IPS-18a (cell line): Measurements from ENCODE around the gene HERC5.

Experiments
- H3K27ac ChIP-seq: one replicate; pipeline ENCODE4 v1.5.1; 2013; ENCODE audit warnings: low read length
- H3K27me3 ChIP-seq: one replicate; pipeline ENCODE4 v1.6.1; 2013; ENCODE audit warnings: mild to moderate bottlenecking, low read length; ENCODE audit not compliant: control insufficient read depth, insufficient read depth
- H3K36me3 ChIP-seq: one replicate; pipeline ENCODE4 v1.6.1; 2013; ENCODE audit warnings: low read depth, low read length; ENCODE audit not compliant: control insufficient read depth
- H3K4me1 ChIP-seq: one replicate; pipeline ENCODE4 v1.6.1; 2013; ENCODE audit warnings: low read depth, low read length; ENCODE audit not compliant: control insufficient read depth
- H3K4me3 ChIP-seq: one replicate; pipeline ENCODE4 v1.5.1; 2013; ENCODE audit warnings: low read length
- H3K9ac ChIP-seq: one replicate; pipeline ENCODE4 v1.6.1; 2013; ENCODE audit warnings: mild to moderate bottlenecking, low read length, moderate library complexity
- H3K9me3 ChIP-seq: one replicate; pipeline ENCODE4 v1.6.1; 2013; ENCODE audit warnings: low read depth, low read length; ENCODE audit not compliant: control insufficient read depth

The HERC5 gene

DNA sequence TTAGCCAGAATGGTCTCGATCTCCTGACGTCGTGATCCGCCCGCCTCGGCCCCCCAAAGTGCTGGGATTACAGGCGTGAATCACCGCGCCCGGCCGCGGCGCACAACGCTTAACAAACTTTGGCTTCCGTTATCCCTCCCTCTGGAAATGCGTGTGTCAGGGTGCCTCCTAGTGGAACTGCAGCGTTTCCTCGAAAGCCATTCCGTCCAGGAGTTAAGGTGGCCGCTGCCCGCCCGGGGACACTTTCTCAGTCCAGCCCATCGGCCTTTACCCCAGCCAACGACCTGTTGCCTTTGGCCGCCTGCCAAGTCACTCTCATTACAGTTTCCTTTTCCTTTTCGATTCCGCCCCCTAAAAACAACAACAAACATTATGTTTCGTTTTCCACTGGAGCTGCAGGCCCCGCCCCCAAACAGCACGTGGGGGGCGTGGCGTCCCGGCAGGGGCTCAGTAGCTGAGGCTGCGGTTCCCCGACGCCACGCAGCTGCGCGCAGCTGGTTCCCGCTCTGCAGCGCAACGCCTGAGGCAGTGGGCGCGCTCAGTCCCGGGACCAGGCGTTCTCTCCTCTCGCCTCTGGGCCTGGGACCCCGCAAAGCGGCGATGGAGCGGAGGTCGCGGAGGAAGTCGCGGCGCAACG, at the start of gene HERC5:
TSS of gene HERC5 (plus strand) at position 450 of the 637 bp plus-strand sequence. CDS start at position 601, 151 bp downstream.
- Histone ChIP-seq H3K4me1 (no peaks in the 10 kb centered on the region), H3K9me3 (no peaks in the 10 kb centered on the region), H3K36me3 (no peaks in the 10 kb centered on the region), H3K9ac (no peak within 1 kb of the TSS), H3K27me3 (peaks cover 27% of the 10 kb centered on the region), H3K4me3 (peak within 1 kb of the TSS; percentile 59), H3K27ac (no peak within 1 kb of the TSS)

GRCh38 chr4:88409206-88409605, 47.7 kb upstream of the HERC5 start:
- H3K27ac ChIP-seq, result no peak overlapping the region
- no peak overlapping the region for H3K9ac ChIP-seq
- H3K4me1 ChIP-seq, result no peaks in the 10 kb centered on the region
- H3K9me3 ChIP-seq, result no peaks in the 10 kb centered on the region
- H3K36me3 ChIP-seq, result no peaks in the 10 kb centered on the region
- no peak overlapping the region for H3K4me3 ChIP-seq
- no peaks in the 10 kb centered on the region for H3K27me3 ChIP-seq

GRCh38 chr4:88409789-88410188, 47.1 kb upstream of the HERC5 start:
- H3K9ac ChIP-seq, result no peak overlapping the region
- H3K36me3 ChIP-seq, result no peaks in the 10 kb centered on the region
- H3K4me3 ChIP-seq, result no peak overlapping the region
- no peaks in the 10 kb centered on the region for H3K9me3 ChIP-seq
- no peaks in the 10 kb centered on the region for H3K27me3 ChIP-seq
- no peak overlapping the region for H3K27ac ChIP-seq
- no peaks in the 10 kb centered on the region for H3K4me1 ChIP-seq

DNA sequence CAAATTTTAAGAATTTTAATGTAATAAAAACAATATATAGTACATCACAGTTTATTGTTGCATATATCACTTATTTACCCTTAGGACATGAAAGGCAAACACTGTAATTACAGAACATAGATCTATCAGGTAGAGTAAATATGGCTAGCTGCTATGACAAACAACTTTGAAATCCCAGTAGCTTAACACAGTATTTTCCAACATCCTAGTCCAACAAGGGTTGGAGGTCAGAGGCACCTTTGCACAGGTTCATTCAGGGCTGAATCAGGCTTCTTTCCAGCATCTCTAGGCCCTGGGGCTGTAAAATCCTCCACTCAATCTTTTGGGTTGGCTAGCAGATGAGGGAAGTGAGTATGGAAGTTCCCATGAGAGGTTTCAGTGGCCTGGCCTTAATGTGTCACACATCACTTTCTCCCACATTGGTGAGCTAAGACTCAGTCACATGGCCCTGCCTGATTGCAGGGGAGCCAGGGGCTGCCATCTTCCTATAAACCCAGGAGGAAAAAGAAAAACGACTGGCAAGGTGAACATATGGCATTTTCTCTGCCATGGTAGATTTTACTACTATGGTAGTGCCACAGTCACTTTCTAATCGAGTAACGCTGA, 45.3 kb upstream of the HERC5 start:
- Histone ChIP-seq H3K4me3 (no peak overlapping the region), H3K4me1 (no peaks in the 10 kb centered on the region), H3K9ac (no peak overlapping the region), H3K27ac (no peak overlapping the region), H3K36me3 (no peaks in the 10 kb centered on the region), H3K27me3 (no peaks in the 10 kb centered on the region), H3K9me3 (no peaks in the 10 kb centered on the region)

- no peaks in the 10 kb centered on the region for H3K36me3 ChIP-seq
- no peak overlapping the region for H3K27ac ChIP-seq
- H3K27me3 ChIP-seq, result no peaks in the 10 kb centered on the region
- no peaks in the 10 kb centered on the region for H3K9me3 ChIP-seq
- H3K4me1 ChIP-seq, result no peaks in the 10 kb centered on the region
- H3K4me3 ChIP-seq, result no peak overlapping the region
- H3K9ac ChIP-seq, result no peak overlapping the region
These were observed 43.1 kb upstream of the HERC5 start for GRCh38 chr4:88413801-88414200.

GRCh38 chr4:88414755-88415154, 42.2 kb upstream of the HERC5 start:
- no peak overlapping the region for H3K27ac ChIP-seq
- H3K9ac ChIP-seq, result no peak overlapping the region
- H3K36me3 ChIP-seq, result no peaks in the 10 kb centered on the region
- no peak overlapping the region for H3K4me3 ChIP-seq
- H3K9me3 ChIP-seq, result no peaks in the 10 kb centered on the region
- H3K4me1 ChIP-seq, result no peaks in the 10 kb centered on the region
- no peaks in the 10 kb centered on the region for H3K27me3 ChIP-seq

DNA sequence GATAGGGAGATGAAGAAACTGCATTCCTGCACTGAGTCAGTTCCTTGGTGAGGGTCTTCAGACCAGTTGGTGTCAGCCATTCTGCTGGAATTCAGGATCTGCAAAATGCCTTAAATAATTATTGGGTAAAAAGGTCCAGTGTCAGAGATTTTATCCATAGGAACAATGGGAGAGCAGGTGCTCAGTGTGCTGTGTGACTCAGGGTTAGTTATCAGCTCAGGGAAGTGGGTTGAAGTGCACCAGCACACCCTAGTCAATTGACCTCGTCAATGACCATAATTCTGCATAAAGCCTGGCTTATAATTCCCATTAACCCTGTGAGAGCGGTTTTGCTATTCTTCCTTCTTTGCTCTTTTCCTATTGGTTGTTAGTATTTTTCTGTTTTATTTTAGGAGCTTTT, 40.9 kb upstream of the HERC5 start:
- H3K27me3 ChIP-seq, result no peaks in the 10 kb centered on the region
- H3K9me3 ChIP-seq, result no peaks in the 10 kb centered on the region
- H3K27ac ChIP-seq, result no peak overlapping the region
- no peak overlapping the region for H3K4me3 ChIP-seq
- no peak overlapping the region for H3K9ac ChIP-seq
- H3K36me3 ChIP-seq, result no peaks in the 10 kb centered on the region
- H3K4me1 ChIP-seq, result no peaks in the 10 kb centered on the region

DNA sequence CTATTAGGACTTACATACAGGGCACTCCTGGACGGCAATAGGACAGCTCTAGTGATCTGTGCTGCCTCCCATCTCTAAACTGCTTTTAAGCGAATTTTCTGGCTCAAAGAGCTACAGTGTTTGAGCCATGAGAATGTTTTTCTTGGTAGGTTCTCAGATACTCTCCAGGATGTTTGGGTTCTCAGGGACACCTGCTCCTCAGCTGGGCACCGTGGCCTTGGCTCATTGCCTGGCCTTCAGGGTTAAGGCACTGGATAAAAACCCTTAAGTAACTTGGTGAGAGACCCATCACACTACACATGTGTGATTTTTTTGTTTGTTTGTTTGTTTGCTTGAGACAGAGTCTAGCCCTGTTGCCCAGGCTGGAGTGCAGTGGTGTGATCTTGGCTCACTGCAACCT, 38.5 kb upstream of the HERC5 start:
- H3K4me3 ChIP-seq, result no peak overlapping the region
- H3K9me3 ChIP-seq, result no peaks in the 10 kb centered on the region
- no peaks in the 10 kb centered on the region for H3K27me3 ChIP-seq
- H3K9ac ChIP-seq, result no peak overlapping the region
- no peak overlapping the region for H3K27ac ChIP-seq
- no peaks in the 10 kb centered on the region for H3K4me1 ChIP-seq
- no peaks in the 10 kb centered on the region for H3K36me3 ChIP-seq

GRCh38 chr4:88419874-88420273, 37.0 kb upstream of the HERC5 start:
- no peak overlapping the region for H3K4me3 ChIP-seq
- no peak overlapping the region for H3K27ac ChIP-seq
- H3K36me3 ChIP-seq, result no peaks in the 10 kb centered on the region
- no peaks in the 10 kb centered on the region for H3K27me3 ChIP-seq
- no peaks in the 10 kb centered on the region for H3K4me1 ChIP-seq
- no peaks in the 10 kb centered on the region for H3K9me3 ChIP-seq
- no peak overlapping the region for H3K9ac ChIP-seq

- no peaks in the 10 kb centered on the region for H3K36me3 ChIP-seq
These were observed 36.1 kb upstream of the HERC5 start for GRCh38 chr4:88420844-88421243.

DNA sequence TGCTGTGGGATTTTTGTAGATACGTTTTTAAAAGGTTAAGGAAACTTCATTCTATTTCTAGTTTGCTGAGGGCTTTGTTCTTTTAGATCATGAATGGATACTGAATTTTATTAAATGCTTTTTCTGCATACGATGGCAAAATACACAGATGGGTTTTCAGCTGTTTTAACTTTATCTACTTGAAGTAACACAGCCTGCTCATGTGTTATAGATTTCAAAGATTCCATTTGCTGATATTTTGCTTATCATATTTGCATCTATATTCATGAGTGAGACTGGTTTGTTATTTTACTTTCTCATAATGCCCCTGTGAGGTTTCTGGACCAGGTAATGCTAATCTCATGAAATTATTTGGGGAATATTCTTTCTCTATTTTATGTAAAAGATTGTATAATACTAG, 34.5 kb upstream of the HERC5 start:
- no peaks in the 10 kb centered on the region for H3K36me3 ChIP-seq
- H3K4me3 ChIP-seq, result no peak overlapping the region
- no peak overlapping the region for H3K27ac ChIP-seq
- H3K9me3 ChIP-seq, result no peaks in the 10 kb centered on the region
- no peak overlapping the region for H3K9ac ChIP-seq
- no peaks in the 10 kb centered on the region for H3K4me1 ChIP-seq
- no peaks in the 10 kb centered on the region for H3K27me3 ChIP-seq

More at GRCh38 chr4:88420844-88421243, 36.1 kb upstream of the HERC5 start:
- Histone ChIP-seq H3K27ac (no peak overlapping the region), H3K9me3 (no peaks in the 10 kb centered on the region), H3K4me3 (no peak overlapping the region), H3K9ac (no peak overlapping the region), H3K27me3 (no peaks in the 10 kb centered on the region), H3K4me1 (no peaks in the 10 kb centered on the region)

DNA sequence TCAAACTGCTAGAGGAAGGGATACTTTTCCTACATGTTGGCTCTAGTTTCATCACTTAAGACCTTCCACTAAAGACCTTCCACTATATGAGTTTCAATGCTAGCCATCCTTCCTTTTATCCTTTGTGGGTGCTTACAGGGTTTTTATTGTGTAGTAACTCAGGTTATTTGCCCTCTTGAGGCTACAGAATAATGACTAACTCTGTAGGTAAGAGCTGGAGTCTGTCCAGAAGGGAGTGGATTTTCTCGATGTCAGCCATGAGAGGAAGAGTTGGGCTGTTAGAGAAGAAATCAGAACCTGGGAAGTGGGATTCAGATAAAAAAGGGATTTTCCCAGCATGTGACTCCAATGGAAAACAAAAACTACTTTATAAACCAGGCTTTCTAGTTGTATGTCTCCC, 27.5 kb upstream of the HERC5 start:
- H3K4me1 ChIP-seq, result no peaks in the 10 kb centered on the region
- H3K27ac ChIP-seq, result no peak overlapping the region
- no peak overlapping the region for H3K9ac ChIP-seq
- no peaks in the 10 kb centered on the region for H3K27me3 ChIP-seq
- H3K4me3 ChIP-seq, result no peak overlapping the region
- no peaks in the 10 kb centered on the region for H3K36me3 ChIP-seq
- H3K9me3 ChIP-seq, result no peaks in the 10 kb centered on the region
